Upper lobe of left lung (tissue), 4 donors: ENCODE measurements around the gene PLXND1.

Experiments
- EP300 ChIP-seq, 4 donors: sonication (generic); formaldehyde crosslinking; IDR thresholded peaks; one replicate each; pipeline ENCODE4 v1.5.1; 2017; ENCODE audit warnings: antibody characterized with exemption in 4 of 4, control low read depth in 2 of 4
- POLR2A ChIP-seq, 4 donors: fragments of 450-650 bp; IDR thresholded peaks; one replicate each; pipeline ENCODE4 v1.5.1; 2016 to 2017; ENCODE audit warnings: antibody characterized with exemption in 4 of 4, mild to moderate bottlenecking in 2 of 4
- POLR2AphosphoS5 ChIP-seq, 2 donors: sonication (generic); formaldehyde crosslinking; IDR thresholded peaks; one replicate each; pipeline ENCODE4 v1.5.1; 2017; ENCODE audit warnings: antibody characterized with exemption in 2 of 2
- TF ChIP-seq, protein P1 (sequence below), 6 experiments: fragments of 450-650 bp in 4 of 6; fragments of 200-600 bp in 2 of 6; sonication (generic) in 2 of 6; IDR thresholded peaks; one replicate each; pipeline ENCODE4 v1.5.1; 2016 to 2019; ENCODE audit warnings: antibody characterized with exemption in 6 of 6

DNA sequence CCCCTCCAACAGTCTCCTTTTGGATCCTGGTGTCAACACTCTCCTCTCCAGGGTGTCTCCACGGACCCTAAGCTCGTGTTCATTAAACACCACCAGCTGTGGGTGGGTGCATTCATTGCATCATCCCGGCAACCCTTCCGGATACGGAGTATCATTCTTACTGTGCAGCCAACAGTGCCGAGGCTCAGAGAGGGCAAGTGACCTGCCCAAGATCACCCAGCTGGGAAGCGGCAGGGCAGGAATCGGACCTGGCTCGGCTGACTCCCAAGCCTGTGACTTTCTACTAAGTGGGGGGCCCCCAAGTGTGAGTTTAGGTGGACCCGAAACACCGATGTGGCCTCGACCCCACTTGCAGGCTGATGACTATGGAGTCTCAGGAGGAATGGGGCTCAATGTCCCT lies 43.1 kb downstream of the PLXND1 start:
- TF ChIP-seq POLR2A (IDR thresholded peaks at IDR 0.05) (no peak), EP300 (IDR thresholded peaks at IDR 0.05) (no peak), POLR2AphosphoS5 (IDR thresholded peaks at IDR 0.05) (no peak)
- TF ChIP-seq, protein P1, sequence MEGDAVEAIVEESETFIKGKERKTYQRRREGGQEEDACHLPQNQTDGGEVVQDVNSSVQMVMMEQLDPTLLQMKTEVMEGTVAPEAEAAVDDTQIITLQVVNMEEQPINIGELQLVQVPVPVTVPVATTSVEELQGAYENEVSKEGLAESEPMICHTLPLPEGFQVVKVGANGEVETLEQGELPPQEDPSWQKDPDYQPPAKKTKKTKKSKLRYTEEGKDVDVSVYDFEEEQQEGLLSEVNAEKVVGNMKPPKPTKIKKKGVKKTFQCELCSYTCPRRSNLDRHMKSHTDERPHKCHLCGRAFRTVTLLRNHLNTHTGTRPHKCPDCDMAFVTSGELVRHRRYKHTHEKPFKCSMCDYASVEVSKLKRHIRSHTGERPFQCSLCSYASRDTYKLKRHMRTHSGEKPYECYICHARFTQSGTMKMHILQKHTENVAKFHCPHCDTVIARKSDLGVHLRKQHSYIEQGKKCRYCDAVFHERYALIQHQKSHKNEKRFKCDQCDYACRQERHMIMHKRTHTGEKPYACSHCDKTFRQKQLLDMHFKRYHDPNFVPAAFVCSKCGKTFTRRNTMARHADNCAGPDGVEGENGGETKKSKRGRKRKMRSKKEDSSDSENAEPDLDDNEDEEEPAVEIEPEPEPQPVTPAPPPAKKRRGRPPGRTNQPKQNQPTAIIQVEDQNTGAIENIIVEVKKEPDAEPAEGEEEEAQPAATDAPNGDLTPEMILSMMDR (IDR thresholded peaks at IDR 0.05) = no peak
